G401.6 (cell line): ENCODE results near the gene VPS36.
"Not testable (repeated sequence)": the region's sequence is repeated elsewhere in the genome, so short reads cannot be mapped to it uniquely, and the experiment has no call there.

Experiments used
- FAIRE-seq: peaks from 2 replicates; lab custom pipeline; 2012; peaks lifted over from hg19 to GRCh38; lab: Jason Lieb, UNC

VPS36 gene

DNA sequence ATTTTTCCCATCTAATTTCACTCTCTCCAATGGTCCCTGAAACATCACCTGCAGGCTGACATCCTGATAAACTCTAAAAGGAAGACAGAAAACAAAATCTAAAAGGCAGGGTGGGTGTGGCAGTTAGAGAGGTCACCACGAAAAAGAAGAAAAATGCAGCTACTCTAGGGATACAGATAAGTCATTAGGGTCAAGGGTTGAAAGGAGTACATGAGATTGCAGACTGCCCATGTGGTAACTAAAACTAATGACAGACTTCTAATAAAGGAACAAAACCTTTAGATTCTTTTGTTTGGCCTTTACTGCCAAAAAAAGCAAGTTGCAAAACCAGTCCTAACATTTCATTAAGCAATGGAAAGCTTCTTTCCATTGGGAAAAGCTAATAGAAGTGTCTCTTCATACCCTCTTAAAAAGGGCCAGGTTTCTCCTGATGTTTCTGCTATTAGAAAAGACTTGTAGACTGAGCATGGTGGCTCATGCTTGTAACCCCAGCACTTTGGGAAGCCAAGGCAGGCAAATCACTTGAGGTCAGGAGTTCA lies 75.5 kb downstream of the VPS36 start:
- FAIRE-seq = no peak

DNA sequence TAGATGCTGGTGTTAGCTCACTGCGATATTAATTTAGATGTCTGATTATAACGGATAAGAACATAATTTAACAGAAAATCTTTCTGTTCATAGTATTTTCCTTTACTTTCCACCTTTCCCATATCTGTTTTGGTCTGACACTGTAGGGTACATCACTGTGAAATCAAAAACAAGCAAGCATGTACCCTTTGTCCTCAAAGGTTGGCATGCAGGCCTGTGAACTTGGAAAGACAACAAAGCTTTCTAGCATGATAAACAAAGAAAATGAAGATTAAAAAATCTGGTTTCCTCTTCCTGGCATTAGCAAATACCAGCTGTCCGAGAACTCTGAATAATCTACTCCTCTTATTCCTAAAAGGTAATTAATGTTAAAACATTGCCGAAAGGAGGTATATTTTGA lies 76.0 kb downstream of the VPS36 start:
- no peak for FAIRE-seq

DNA sequence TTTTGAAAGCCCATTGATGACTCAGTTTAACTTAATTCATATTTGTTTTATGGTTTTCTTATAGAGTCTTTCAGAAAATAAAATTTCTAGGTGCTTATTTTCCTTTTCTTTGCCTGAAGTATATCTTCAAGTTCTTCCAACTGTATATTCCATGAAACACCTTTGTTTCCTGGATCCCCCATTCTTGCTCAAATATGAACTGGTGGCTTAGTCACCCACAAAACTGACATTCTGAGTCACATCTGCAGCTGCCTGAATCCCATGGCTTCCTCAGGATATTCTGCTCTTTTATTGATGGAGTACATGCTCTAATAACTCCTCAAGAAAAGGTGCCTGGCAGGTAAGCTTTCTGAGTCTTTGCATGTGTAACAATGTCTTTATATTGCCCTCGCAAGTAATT lies 77.2 kb downstream of the VPS36 start:
- FAIRE-seq = not testable (repeated sequence)

DNA sequence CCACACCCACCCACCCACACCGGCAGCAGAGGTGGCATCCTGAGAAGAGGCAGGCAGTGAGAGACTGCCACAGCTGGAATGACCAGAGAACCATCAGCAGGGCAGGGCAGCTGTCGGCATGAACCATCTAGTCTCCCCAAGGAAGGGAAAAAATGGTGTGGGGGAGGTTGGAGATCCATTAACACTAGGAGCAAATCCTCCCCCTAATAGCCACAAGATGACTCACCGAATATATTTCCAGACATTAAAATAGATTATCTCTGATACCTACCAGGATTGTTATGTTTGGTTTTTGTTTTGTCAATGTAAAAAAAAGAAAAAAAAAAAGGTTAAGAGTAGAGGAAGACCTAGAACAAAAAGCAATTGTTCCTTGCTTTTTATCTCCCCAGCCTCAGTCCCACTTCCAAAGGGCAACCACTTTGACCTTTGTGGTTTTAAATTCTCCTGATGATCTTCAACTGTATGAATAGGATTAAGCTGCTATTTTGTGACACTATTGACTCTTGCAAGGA lies 78.6 kb downstream of the VPS36 start:
- FAIRE-seq = no peak

DNA sequence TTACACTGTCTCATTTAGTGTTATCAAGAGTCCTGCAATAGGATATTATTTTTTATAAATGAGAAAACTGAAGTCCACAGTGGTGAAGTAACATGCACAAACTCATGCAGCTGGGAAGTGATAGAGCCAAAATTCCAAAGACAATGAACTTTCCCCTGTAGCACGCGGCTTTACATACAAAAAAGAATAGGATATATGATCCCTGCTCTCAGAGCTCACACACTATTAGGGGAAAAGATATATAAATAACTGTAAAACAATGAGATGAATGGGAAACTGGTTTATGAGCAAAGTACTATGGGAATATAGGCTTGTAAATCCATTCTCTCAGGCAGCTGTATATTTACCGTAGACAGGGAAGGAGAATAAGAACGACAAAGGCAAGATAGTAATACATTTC lies 84.1 kb downstream of the VPS36 start:
- FAIRE-seq = no peak
